HG02610 (cell line): ENCODE data around the gene APOA5.

Source experiments
- ATAC-seq: cut with Tn5 transposase; IDR thresholded peaks from one replicate; pipeline ENCODE4 v1.9.1; 2021; ENCODE audit warnings: mild to moderate bottlenecking, moderate library complexity; ENCODE audit not compliant: unreplicated experiment

The APOA5 gene

GRCh38 chr11:116828632-116829524 lies 37.2 kb upstream of the APOA5 start:
- no peak for ATAC-seq

GRCh38 chr11:116827461-116827860 lies 35.8 kb upstream of the APOA5 start:
- ATAC-seq: no peak

GRCh38 chr11:116826751-116827431 lies 35.2 kb upstream of the APOA5 start:
- ATAC-seq: no peak

GRCh38 chr11:116825854-116826750 lies 34.4 kb upstream of the APOA5 start:
- no peak for ATAC-seq

GRCh38 chr11:116825434-116825833 lies 33.8 kb upstream of the APOA5 start:
- no peak for ATAC-seq

GRCh38 chr11:116823031-116823843 lies 31.6 kb upstream of the APOA5 start, which contains the start of gene APOA4:
Gene APOA4, minus strand, starts transcription at chr11:116823304. Its CDS starts 113 bp downstream, at chr11:116823191.
- no peak for ATAC-seq

DNA sequence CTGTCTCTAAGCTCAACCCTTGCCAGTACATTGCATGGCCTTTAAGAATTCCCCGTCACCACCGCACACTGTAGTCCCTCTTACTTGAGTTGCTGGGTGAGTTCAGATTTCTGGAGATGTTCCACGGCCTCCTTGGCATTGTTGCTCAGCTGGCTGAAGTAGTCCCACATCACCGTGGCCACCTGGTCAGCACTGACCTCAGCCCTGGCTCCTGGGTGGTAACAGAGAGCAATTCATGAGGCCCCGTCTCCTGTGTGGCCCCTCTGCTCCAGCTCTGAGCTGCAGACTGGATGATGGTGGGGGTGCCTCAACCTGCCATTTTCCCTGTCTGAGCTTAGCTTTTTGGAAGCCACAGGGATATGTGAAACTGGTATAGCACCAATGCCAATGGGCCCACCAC lies 30.9 kb upstream of the APOA5 start:
- ATAC-seq: no peak

DNA sequence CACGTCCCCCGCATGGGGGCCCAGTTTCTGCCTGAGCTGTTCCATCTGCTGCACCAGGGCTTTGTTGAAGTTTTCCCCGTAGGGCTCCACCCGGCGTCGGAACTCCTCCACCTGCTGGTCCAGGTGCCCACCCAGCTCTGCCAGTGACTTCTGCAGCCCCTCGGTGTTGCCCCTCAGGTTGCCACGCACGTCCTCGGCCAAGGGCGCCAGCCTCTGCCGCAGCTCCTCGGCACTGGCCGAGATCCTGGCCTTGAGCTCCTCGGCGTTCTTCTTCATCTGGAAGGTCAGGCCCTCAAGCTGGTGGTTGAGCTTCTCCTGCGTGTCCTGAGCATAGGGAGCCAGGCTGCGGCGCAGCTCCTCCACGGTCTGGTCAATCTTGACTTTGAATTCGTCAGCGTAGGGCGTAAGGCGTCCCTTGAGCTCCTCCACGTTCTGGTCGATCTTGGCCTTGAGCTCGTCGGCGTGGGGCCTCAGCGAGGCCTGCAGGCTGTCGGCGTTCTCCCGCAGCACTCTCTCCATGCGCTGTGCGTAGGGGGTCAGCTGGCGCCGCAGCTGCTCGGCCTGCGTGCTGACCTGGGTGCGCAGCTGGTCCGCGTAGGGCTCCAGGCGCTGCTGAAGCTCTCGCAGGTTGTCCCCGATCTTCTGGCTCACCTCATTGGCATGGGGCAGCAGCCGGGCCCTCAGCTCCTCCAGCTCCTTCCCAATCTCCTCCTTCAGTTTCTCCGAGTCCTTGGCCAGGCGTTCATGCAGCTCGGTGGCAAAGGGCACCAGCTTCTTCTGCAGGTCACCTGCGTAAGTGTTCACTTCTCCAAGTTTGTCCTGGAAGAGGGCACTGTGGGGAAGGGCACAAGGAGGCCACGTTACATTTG lies 29.6 kb upstream of the APOA5 start:
- no peak for ATAC-seq

DNA sequence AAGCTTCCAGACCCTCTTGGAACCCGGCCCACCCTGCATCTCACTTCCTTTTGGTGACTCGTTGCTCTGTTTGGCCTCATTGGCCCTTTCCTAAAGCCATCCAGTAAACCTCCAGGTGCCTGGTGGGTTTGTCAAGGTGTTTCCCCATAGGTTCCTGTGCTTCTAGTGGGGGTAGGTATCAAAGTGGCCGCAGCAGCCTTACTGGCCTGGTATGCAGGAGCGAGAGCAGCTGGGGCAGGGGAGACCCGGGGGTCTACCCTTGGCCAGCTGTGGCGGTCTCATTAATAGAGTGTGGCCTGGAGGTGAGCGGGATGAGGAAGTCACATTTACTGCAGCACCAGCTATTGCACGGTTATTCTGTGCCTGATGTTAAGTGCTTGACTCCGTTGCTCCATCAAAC lies 27.4 kb upstream of the APOA5 start:
- ATAC-seq: no peak

DNA sequence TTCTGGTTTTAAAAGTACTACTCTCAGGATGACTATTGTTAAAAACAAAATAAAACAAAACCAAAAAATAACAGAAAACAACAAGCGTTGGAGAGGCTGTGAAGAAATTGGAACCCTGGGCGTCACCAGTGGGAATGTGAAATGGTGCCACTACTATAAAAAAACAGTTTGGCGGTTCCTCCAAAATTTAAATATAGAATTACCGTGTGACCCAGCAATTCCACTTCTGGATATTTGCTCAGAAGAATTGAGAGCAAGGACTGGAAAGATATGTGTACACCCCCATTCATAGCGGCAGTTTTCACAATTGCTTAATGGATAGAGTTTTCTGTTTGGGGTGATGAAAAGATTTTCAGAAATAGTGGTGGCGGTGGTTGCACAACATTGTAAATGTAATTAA lies 22.8 kb upstream of the APOA5 start:
- ATAC-seq: no peak

DNA sequence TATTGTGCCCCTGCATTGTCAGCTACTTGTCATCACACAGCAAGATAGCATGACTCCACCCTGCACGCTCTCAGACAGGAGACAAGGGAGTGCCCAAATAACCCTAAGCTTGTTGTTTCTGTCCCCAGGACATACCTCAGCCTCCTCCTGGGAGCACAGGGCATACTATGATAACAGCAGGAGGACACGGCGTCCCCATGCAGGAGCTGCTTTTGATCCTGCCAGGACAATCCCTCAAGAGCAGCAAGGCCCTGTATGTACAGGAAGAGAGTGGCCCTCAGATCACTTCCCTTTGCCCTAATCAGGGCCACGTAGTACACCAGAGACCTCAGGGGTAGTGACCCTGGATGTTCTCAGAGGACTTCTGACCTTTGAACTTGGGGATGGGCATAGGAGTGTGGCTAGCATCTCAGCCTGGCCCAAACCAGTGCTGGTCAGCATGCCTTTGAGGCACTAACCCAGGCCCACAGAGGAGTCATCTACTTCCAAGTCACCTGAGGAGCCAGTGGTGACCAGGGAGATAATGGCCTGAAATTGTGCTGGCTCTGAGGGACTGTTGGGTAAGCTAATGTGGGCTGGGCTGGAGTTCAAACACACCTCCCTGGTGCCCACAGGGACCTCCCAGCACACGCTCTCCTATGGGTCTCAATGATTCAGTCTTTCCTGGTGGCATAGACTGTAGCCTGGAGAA lies 22.2 kb upstream of the APOA5 start:
- ATAC-seq: no peak

- no peak for ATAC-seq
Measured at GRCh38 chr11:116813170-116813569, 21.5 kb upstream of the APOA5 start.

GRCh38 chr11:116812109-116812508 lies 20.4 kb upstream of the APOA5 start:
- no peak for ATAC-seq

- ATAC-seq: no peak
Measured at GRCh38 chr11:116811194-116811593, 19.5 kb upstream of the APOA5 start.

DNA sequence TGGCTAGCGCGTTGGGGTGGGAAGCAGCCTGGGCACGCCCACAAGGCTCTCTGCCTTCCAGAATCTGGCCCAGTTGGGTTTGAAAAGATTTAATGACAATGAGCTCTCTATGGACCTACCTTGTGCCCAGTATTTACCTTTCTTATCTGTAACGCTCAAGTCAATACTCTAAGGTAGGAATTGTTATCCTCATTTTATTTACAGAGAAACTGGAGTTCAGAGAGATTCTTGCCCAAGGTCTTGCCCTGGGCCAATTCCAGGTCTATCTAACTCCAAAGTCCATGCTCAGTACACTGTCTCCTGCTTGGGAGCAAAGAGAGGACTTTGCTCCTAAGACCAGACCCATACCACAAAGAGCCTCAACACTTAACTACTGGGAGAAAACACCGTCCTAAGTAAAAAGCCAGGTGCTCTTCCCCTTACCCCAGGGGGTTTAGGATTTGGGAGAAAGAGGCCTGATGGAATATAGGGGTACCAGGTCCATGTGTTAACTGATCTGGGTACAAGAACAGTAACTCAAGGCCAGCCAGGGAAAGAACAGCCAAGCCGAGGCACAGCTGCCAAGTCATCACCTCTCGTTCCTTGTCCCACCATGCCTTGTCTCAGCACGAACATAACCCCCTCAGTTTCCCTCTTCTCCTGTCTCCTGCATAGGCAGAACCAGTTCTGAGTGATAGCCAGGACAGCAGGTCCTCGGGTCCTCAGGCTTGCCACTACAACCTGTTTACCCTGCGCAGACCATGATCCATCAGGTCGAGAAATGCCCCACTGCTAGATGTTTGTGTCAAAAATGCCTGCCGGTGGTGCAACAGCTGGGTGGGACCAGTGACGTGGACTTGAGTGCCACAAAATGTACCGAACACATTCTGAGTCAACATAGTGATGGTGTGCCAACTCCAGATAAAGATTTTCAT lies 16.8 kb upstream of the APOA5 start:
- no peak for ATAC-seq

- no peak for ATAC-seq
Measured at GRCh38 chr11:116807601-116808261, 16.1 kb upstream of the APOA5 start.

DNA sequence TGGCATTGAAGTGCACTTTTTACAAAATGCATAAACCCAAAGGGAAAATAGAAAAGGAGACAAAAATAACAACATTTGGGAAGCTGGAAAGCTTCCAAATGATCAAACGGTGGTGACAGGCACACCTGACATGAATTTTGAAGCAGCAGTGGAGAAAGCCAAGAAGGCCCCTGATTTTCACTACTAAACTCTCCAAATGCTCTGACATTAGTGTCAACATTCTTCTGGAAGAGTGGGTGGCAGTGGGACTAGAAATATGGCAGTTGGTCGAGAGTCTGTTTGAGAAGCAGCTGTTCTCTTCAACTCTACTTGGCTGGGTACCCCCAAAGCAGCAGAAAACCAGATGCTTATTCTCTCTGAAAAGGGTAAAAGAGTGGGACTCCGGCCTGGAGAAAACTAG lies 12.3 kb upstream of the APOA5 start:
- no peak for ATAC-seq
